Central memory CD8-positive, alpha-beta T cell (primary cell): ENCODE results near the gene USP6NL.

Experiments used
- ATAC-seq: fragments of 150-1000 bp; cut with Tn5 transposase; replicated peaks from 2 replicates; pipeline ENCODE4 v1.10.0; 2022; ENCODE audit warnings: mild to moderate bottlenecking, moderate FRiP score, moderate number of reproducible peaks; ENCODE audit not compliant: poor library complexity, severe bottlenecking; ENCODE audit errors: extremely low read depth
- DNase-seq, 2 donors: peaks; one replicate each; pipeline ENCODE4 v3.0.0; 2021; ENCODE audit warnings: low spot score in 2 of 2
- H3K27ac Mint-ChIP-seq: one replicate; pipeline ENCODE4 v1.8.0; 2022; ENCODE audit warnings: low read depth, mild to moderate bottlenecking, moderate library complexity, mixed read lengths
- H3K27me3 Mint-ChIP-seq: one replicate; pipeline ENCODE4 v1.8.0; 2022; ENCODE audit warnings: mixed read lengths
- H3K36me3 Mint-ChIP-seq: one replicate; pipeline ENCODE4 v1.8.0; 2022; ENCODE audit warnings: mild to moderate bottlenecking, moderate library complexity, mixed read lengths; ENCODE audit not compliant: insufficient read depth
- H3K4me1 Mint-ChIP-seq: one replicate; pipeline ENCODE4 v1.8.0; 2022; ENCODE audit warnings: mixed read lengths
- H3K4me3 Mint-ChIP-seq: one replicate; pipeline ENCODE4 v1.8.0; 2022; ENCODE audit warnings: mild to moderate bottlenecking, moderate library complexity, mixed read lengths
- H3K9me3 Mint-ChIP-seq: one replicate; pipeline ENCODE4 v1.8.0; 2022; ENCODE audit warnings: mixed read lengths

USP6NL gene

GRCh38 chr10:11491087-11491486 lies 120.4 kb downstream of the USP6NL start:
- no peaks in the 10 kb centered on the region for H3K27me3 Mint-ChIP-seq

GRCh38 chr10:11489591-11489990 lies 121.9 kb downstream of the USP6NL start:
- H3K4me3 Mint-ChIP-seq, result no peak overlapping the region
- H3K4me1 Mint-ChIP-seq, result no peaks in the 10 kb centered on the region
- H3K27ac Mint-ChIP-seq, result no peak overlapping the region
- ATAC-seq (no peak), DNase-seq (no peak)
- H3K36me3 Mint-ChIP-seq, result peaks cover 2% of the 10 kb centered on the region
- no peaks in the 10 kb centered on the region for H3K27me3 Mint-ChIP-seq
- H3K9me3 Mint-ChIP-seq, result no peaks in the 10 kb centered on the region

More at GRCh38 chr10:11491087-11491486, 120.4 kb downstream of the USP6NL start:
- H3K9me3 Mint-ChIP-seq, result no peaks in the 10 kb centered on the region
- H3K4me1 Mint-ChIP-seq, result no peaks in the 10 kb centered on the region
- H3K4me3 Mint-ChIP-seq, result no peak overlapping the region
- peaks cover 2% of the 10 kb centered on the region for H3K36me3 Mint-ChIP-seq
- DNase-seq (no peak), ATAC-seq (no peak)
- no peak overlapping the region for H3K27ac Mint-ChIP-seq

- no peak overlapping the region for H3K27ac Mint-ChIP-seq
- no peak for DNase-seq
- no peaks in the 10 kb centered on the region for H3K27me3 Mint-ChIP-seq
- H3K36me3 Mint-ChIP-seq, result no peaks in the 10 kb centered on the region
- no peaks in the 10 kb centered on the region for H3K9me3 Mint-ChIP-seq
- no peaks in the 10 kb centered on the region for H3K4me1 Mint-ChIP-seq
- H3K4me3 Mint-ChIP-seq, result no peak overlapping the region
- no peak for ATAC-seq
Measured at GRCh38 chr10:11488126-11488525, 123.3 kb downstream of the USP6NL start.

- Mint-ChIP-seq H3K9me3 (no peaks in the 10 kb centered on the region), H3K27me3 (no peaks in the 10 kb centered on the region), H3K27ac (no peak overlapping the region), H3K4me1 (peaks cover 6% of the 10 kb centered on the region), H3K4me3 (no peak overlapping the region), H3K36me3 (peaks cover 5% of the 10 kb centered on the region)
- ATAC-seq (no peak), DNase-seq (no peak)
Measured at GRCh38 chr10:11483201-11484148, 128.0 kb downstream of the USP6NL start.

GRCh38 chr10:11482306-11482705 lies 129.1 kb downstream of the USP6NL start:
- Mint-ChIP-seq H3K4me1 (peaks cover 6% of the 10 kb centered on the region), H3K27me3 (no peaks in the 10 kb centered on the region), H3K27ac (no peak overlapping the region), H3K36me3 (peaks cover 5% of the 10 kb centered on the region), H3K4me3 (no peak overlapping the region), H3K9me3 (no peaks in the 10 kb centered on the region)
- ATAC-seq (no peak), DNase-seq (no peak)

GRCh38 chr10:11480687-11481086 lies 130.8 kb downstream of the USP6NL start:
- no peaks in the 10 kb centered on the region for H3K9me3 Mint-ChIP-seq
- ATAC-seq (no peak), DNase-seq (no peak)
- peaks cover 6% of the 10 kb centered on the region for H3K4me1 Mint-ChIP-seq
- H3K27ac Mint-ChIP-seq, result no peak overlapping the region
- H3K27me3 Mint-ChIP-seq, result no peaks in the 10 kb centered on the region
- peaks cover 5% of the 10 kb centered on the region for H3K36me3 Mint-ChIP-seq
- no peak overlapping the region for H3K4me3 Mint-ChIP-seq

- Mint-ChIP-seq H3K4me1 (peaks cover 6% of the 10 kb centered on the region), H3K27ac (no peak overlapping the region), H3K4me3 (no peak overlapping the region), H3K9me3 (no peaks in the 10 kb centered on the region), H3K36me3 (peaks cover 5% of the 10 kb centered on the region), H3K27me3 (no peaks in the 10 kb centered on the region)
- DNase-seq, result no peak
- no peak for ATAC-seq
Measured at GRCh38 chr10:11479300-11479699, 132.2 kb downstream of the USP6NL start.

- Mint-ChIP-seq H3K27me3 (no peaks in the 10 kb centered on the region), H3K27ac (no peak overlapping the region), H3K4me3 (no peak overlapping the region), H3K36me3 (peaks cover 5% of the 10 kb centered on the region), H3K4me1 (peaks cover 6% of the 10 kb centered on the region), H3K9me3 (no peaks in the 10 kb centered on the region)
- ATAC-seq (no peak), DNase-seq (no peak)
Measured at GRCh38 chr10:11478807-11479206, 132.6 kb downstream of the USP6NL start.

- H3K36me3 Mint-ChIP-seq, result peaks cover 1% of the 10 kb centered on the region
- no peak overlapping the region for H3K27ac Mint-ChIP-seq
- no peaks in the 10 kb centered on the region for H3K27me3 Mint-ChIP-seq
- H3K4me1 Mint-ChIP-seq, result peaks cover 4% of the 10 kb centered on the region
- H3K4me3 Mint-ChIP-seq, result no peak overlapping the region
- H3K9me3 Mint-ChIP-seq, result no peaks in the 10 kb centered on the region
- DNase-seq (no peak), ATAC-seq (no peak)
Measured at GRCh38 chr10:11475831-11476434, 135.5 kb downstream of the USP6NL start.

- H3K9me3 Mint-ChIP-seq, result no peaks in the 10 kb centered on the region
- H3K4me1 Mint-ChIP-seq, result no peaks in the 10 kb centered on the region
- no peaks in the 10 kb centered on the region for H3K27me3 Mint-ChIP-seq
- ATAC-seq (no peak), DNase-seq (no peak)
- no peak overlapping the region for H3K4me3 Mint-ChIP-seq
- H3K27ac Mint-ChIP-seq, result no peak overlapping the region
- peaks cover 2% of the 10 kb centered on the region for H3K36me3 Mint-ChIP-seq
Measured at GRCh38 chr10:11473128-11473760, 138.2 kb downstream of the USP6NL start.

- peak; percentile 48 to 60 for DNase-seq
- Mint-ChIP-seq H3K4me1 (no peaks in the 10 kb centered on the region), H3K4me3 (no peak overlapping the region), H3K9me3 (no peaks in the 10 kb centered on the region), H3K27ac (no peak overlapping the region), H3K27me3 (no peaks in the 10 kb centered on the region), H3K36me3 (peaks cover 2% of the 10 kb centered on the region)
- ATAC-seq, result no peak
Measured at GRCh38 chr10:11472158-11472753, 139.2 kb downstream of the USP6NL start.

GRCh38 chr10:11469575-11470391 lies 141.7 kb downstream of the USP6NL start:
- no peak overlapping the region for H3K27ac Mint-ChIP-seq
- H3K9me3 Mint-ChIP-seq, result no peaks in the 10 kb centered on the region
- H3K36me3 Mint-ChIP-seq, result peaks cover 2% of the 10 kb centered on the region
- ATAC-seq, result no peak
- DNase-seq, result no peak
- H3K27me3 Mint-ChIP-seq, result no peaks in the 10 kb centered on the region
- H3K4me3 Mint-ChIP-seq, result no peak overlapping the region
- no peaks in the 10 kb centered on the region for H3K4me1 Mint-ChIP-seq
